ENCODE measurements around the gene PIK3R1. TPM values are rescaled to one million over a fixed set of nuclear protein-coding genes. Genes with fewer than 3 reads are reported as not detected.

PIK3R1 gene
- total and polyA plus RNA-seq, 10 of the 15 experiments (the other 5 are each of a cell fraction or from before 2014, with no cell fraction given), result 7.8 to 38.4 (median 15.7) TPM

DNA sequence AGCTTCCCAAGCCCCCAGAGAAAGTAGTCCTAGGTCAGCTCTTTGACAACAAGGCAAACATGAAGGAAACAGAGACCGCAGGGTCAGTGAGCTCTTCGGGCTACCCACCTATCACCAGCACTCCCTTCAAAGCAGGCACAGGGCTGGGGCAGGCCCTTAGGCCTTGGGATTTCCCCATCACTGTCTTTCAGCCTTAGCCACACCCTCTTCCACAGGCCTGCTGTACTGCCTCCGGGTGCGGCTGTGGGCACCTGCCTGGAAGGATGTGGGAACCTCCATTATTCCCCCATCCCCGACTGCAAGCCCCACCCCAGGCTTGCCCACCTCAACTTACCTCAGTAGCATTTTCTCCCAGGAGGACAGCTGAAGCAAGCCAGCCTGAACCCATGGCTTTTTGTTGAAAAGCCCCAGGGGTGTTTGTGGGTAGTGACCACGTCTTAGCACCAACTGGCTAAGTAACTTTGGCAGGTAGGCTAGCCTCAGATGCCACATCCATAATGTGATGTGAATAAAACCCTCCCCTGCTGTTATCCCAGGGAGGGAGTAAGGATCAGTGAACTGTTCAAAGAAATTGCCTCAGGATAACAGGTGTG, 100.2 kb downstream of the PIK3R1 start (continued):
- TF ChIP-seq, protein P1, sequence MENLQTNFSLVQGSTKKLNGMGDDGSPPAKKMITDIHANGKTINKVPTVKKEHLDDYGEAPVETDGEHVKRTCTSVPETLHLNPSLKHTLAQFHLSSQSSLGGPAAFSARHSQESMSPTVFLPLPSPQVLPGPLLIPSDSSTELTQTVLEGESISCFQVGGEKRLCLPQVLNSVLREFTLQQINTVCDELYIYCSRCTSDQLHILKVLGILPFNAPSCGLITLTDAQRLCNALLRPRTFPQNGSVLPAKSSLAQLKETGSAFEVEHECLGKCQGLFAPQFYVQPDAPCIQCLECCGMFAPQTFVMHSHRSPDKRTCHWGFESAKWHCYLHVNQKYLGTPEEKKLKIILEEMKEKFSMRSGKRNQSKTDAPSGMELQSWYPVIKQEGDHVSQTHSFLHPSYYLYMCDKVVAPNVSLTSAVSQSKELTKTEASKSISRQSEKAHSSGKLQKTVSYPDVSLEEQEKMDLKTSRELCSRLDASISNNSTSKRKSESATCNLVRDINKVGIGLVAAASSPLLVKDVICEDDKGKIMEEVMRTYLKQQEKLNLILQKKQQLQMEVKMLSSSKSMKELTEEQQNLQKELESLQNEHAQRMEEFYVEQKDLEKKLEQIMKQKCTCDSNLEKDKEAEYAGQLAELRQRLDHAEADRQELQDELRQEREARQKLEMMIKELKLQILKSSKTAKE (IDR thresholded peaks at IDR 0.05; ENCODE audit: low read depth, poor library complexity, severe bottlenecking), result no peak
- TF ChIP-seq, protein P2, sequence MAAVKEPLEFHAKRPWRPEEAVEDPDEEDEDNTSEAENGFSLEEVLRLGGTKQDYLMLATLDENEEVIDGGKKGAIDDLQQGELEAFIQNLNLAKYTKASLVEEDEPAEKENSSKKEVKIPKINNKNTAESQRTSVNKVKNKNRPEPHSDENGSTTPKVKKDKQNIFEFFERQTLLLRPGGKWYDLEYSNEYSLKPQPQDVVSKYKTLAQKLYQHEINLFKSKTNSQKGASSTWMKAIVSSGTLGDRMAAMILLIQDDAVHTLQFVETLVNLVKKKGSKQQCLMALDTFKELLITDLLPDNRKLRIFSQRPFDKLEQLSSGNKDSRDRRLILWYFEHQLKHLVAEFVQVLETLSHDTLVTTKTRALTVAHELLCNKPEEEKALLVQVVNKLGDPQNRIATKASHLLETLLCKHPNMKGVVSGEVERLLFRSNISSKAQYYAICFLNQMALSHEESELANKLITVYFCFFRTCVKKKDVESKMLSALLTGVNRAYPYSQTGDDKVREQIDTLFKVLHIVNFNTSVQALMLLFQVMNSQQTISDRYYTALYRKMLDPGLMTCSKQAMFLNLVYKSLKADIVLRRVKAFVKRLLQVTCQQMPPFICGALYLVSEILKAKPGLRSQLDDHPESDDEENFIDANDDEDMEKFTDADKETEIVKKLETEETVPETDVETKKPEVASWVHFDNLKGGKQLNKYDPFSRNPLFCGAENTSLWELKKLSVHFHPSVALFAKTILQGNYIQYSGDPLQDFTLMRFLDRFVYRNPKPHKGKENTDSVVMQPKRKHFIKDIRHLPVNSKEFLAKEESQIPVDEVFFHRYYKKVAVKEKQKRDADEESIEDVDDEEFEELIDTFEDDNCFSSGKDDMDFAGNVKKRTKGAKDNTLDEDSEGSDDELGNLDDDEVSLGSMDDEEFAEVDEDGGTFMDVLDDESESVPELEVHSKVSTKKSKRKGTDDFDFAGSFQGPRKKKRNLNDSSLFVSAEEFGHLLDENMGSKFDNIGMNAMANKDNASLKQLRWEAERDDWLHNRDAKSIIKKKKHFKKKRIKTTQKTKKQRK (IDR thresholded peaks at IDR 0.05; ENCODE audit: low read depth, low read length), result no peak
- TF ChIP-seq WRNIP1 (IDR thresholded peaks at IDR 0.05; ENCODE audit: borderline replicate concordance, low read depth, low read length), result no peak
- 0 out of 2 replicates have a peak, but pooled peaks have one; percentile 29 for TF ChIP-seq TAF1 (IDR thresholded peaks at IDR 0.05; ENCODE audit: borderline replicate concordance, low read depth, low read length)
- no peak for TF ChIP-seq PML (IDR thresholded peaks at IDR 0.05; ENCODE audit: low read length)
- no peak for TF ChIP-seq TCF7 (IDR thresholded peaks at IDR 0.05; ENCODE audit: borderline replicate concordance)
- TF ChIP-seq MTA2 (IDR thresholded peaks at IDR 0.05; ENCODE audit: low read depth), result peak; percentile 36; the same call in 1 of the 2 replicates

Data from GM12878 (cell line).